HEK293 (cell line): Measurements from ENCODE around the gene MAPKAPK5.

Source experiments
- CTCF ChIA-PET: fragments of 350-600 bp; formaldehyde crosslinking; extraction: SDS; loops from one replicate; lab custom pipeline; 2021; ENCODE audit warnings: antibody characterized with exemption; lab: Yijun Ruan, JAX
- POLR2A ChIA-PET: fragments of 300-600 bp; formaldehyde crosslinking; extraction: SDS; loops from one replicate; lab custom pipeline; 2020; ENCODE audit warnings: antibody characterized with exemption, inconsistent platforms; lab: Yijun Ruan, JAX
- H3K27ac ChIP-seq: fragments of 200-500 bp; sonication (Bioruptor generic); 2 replicates; pipeline ENCODE4 v1.5.1; 2014; ENCODE audit warnings: low read depth, low read length, control low read depth, inconsistent platforms; ENCODE audit errors: extremely low read depth
- H3K36me3 ChIP-seq, 2 experiments: fragments of 200-500 bp in 1 of 2; sonication (Bioruptor generic) in 1 of 2; 1 replicate in 1 of 2; 2 replicates in 1 of 2; pipeline ENCODE4 v1.5.1; 2014 to 2017; ENCODE audit warnings: inconsistent platforms in 2 of 2, low read length in 2 of 2; ENCODE audit not compliant: control insufficient read depth in 2 of 2, insufficient read depth in 1 of 2
- H3K4me1 ChIP-seq: fragments of 200-500 bp; sonication (Bioruptor generic); 2 replicates; pipeline ENCODE4 v1.5.1; 2014; ENCODE audit warnings: mild to moderate bottlenecking, low read length, inconsistent platforms; ENCODE audit not compliant: control insufficient read depth, insufficient read depth
- H3K4me3 ChIP-seq: 2 replicates; pipeline ENCODE4 v1.5.1; 2011; ENCODE audit warnings: low read depth, mild to moderate bottlenecking, control low read depth, low read length, moderate library complexity
- H3K9me3 ChIP-seq: fragments of 200-500 bp; sonication (Bioruptor generic); 2 replicates; pipeline ENCODE4 v1.5.1; 2014; ENCODE audit warnings: low read depth, low read length, inconsistent platforms; ENCODE audit not compliant: control insufficient read depth, insufficient read depth
- KLF17 ChIP-seq: fragments of 450-650 bp; formaldehyde crosslinking; IDR thresholded peaks from 2 replicates; pipeline ENCODE4 v1.5.1; 2016; ENCODE audit warnings: missing biosample characterization, missing genetic modification characterization
- KLF9 ChIP-seq: fragments of 450-650 bp; formaldehyde crosslinking; IDR thresholded peaks from 2 replicates; pipeline ENCODE4 v1.5.1; 2016; ENCODE audit warnings: missing biosample characterization, missing genetic modification characterization, low read depth
- MYNN ChIP-seq: fragments of 450-650 bp; formaldehyde crosslinking; IDR thresholded peaks from 2 replicates; pipeline ENCODE4 v1.5.1; 2016; ENCODE audit warnings: missing biosample characterization, missing genetic modification characterization, borderline replicate concordance
- PRDM1 ChIP-seq: fragments of 450-650 bp; formaldehyde crosslinking; IDR thresholded peaks from 2 replicates; pipeline ENCODE4; 2016; ENCODE audit warnings: missing biosample characterization, missing genetic modification characterization
- PRDM6 ChIP-seq: fragments of 450-650 bp; formaldehyde crosslinking; IDR thresholded peaks from 2 replicates; pipeline ENCODE4 v1.5.1; 2017; ENCODE audit warnings: missing biosample characterization, missing genetic modification characterization
- ZFP41 ChIP-seq: fragments of 450-650 bp; formaldehyde crosslinking; IDR thresholded peaks from 2 replicates; pipeline ENCODE4 v1.5.1; 2016; ENCODE audit warnings: missing biosample characterization, missing genetic modification characterization, borderline replicate concordance
- ZNF174 ChIP-seq: fragments of 450-650 bp; formaldehyde crosslinking; IDR thresholded peaks from 2 replicates; pipeline ENCODE4 v1.5.0; 2017; ENCODE audit warnings: missing biosample characterization, mild to moderate bottlenecking, missing genetic modification characterization
- ZNF274 ChIP-seq, 2 experiments: fragments of 200-500 bp in 1 of 2; fragments of 450-650 bp in 1 of 2; sonication (Bioruptor generic) in 1 of 2; formaldehyde crosslinking in 1 of 2; IDR thresholded peaks; 2 replicates each; pipeline versions ENCODE4 v1.5.1 to v1.6.1; 2014 to 2016; ENCODE audit warnings: borderline replicate concordance in 1 of 2, inconsistent platforms in 1 of 2, low read length in 1 of 2, missing biosample characterization in 1 of 2, missing genetic modification characterization in 1 of 2
- ZNF302 ChIP-seq: fragments of 450-650 bp; formaldehyde crosslinking; IDR thresholded peaks from 2 replicates; pipeline ENCODE4 v1.5.1; 2016; ENCODE audit warnings: missing biosample characterization, missing genetic modification characterization, low read depth
- ZNF398 ChIP-seq: fragments of 450-650 bp; formaldehyde crosslinking; IDR thresholded peaks from 2 replicates; pipeline ENCODE4 v1.5.1; 2017; ENCODE audit warnings: missing biosample characterization, missing genetic modification characterization
- ZNF560 ChIP-seq: fragments of 450-650 bp; formaldehyde crosslinking; IDR thresholded peaks from 2 replicates; pipeline ENCODE4 v1.5.1; 2017; ENCODE audit warnings: missing biosample characterization, missing genetic modification characterization, borderline replicate concordance
- ZNF610 ChIP-seq: fragments of 450-650 bp; formaldehyde crosslinking; IDR thresholded peaks from 2 replicates; pipeline ENCODE4 v1.5.1; 2016; ENCODE audit warnings: missing biosample characterization, missing genetic modification characterization, borderline replicate concordance
- ZNF776 ChIP-seq: fragments of 450-650 bp; formaldehyde crosslinking; IDR thresholded peaks from 2 replicates; pipeline ENCODE4 v1.5.0; 2017; ENCODE audit warnings: missing biosample characterization, missing genetic modification characterization, borderline replicate concordance

The MAPKAPK5 gene

GRCh38 chr12:111864913-111865312, 22.9 kb downstream of the MAPKAPK5 start (continued):
- no peak for TF ChIP-seq ZNF302 (tag by site-specific recombination)
- no peak for TF ChIP-seq KLF17

GRCh38 chr12:111867531-111867930, 25.5 kb downstream of the MAPKAPK5 start:
- H3K4me1 ChIP-seq = no peaks in the 10 kb centered on the region
- H3K9me3 ChIP-seq = no peaks in the 10 kb centered on the region
- H3K27ac ChIP-seq = no peak overlapping the region
- H3K36me3 ChIP-seq = peaks cover 46 to 70% of the 10 kb centered on the region in 2 experiments
- CTCF ChIA-PET = no interaction called here
- POLR2A ChIA-PET = interaction anchor here (1.6 kb wide), 1 partner anchor 26 kb away, joined by 6 read pairs; the partner anchor contains the start of gene MAPKAPK5
- TF ChIP-seq KLF9 (tag by site-specific recombination) (no peak), ZNF398 (tag by site-specific recombination) (peak; percentile 51; the same call in 1 of the 2 replicates), MYNN (tag by site-specific recombination) (no peak), ZNF776 (tag by site-specific recombination) (no peak), ZNF174 (no peak), ZFP41 (tag by site-specific recombination) (no peak), PRDM1 (tag by site-specific recombination) (peak; percentile 50; the same call in 1 of the 2 replicates), ZNF274 (IDR thresholded peaks at IDR 0.05; ENCODE audit: low read length) (no peak), ZNF274 (tag by site-specific recombination; IDR thresholded peaks at IDR 0.05; ENCODE audit: borderline replicate concordance) (no peak)
- H3K4me3 ChIP-seq = no peak overlapping the region

- Histone ChIP-seq H3K4me3 (no peak overlapping the region), H3K27ac (no peak overlapping the region), H3K4me1 (no peaks in the 10 kb centered on the region), H3K9me3 (no peaks in the 10 kb centered on the region), H3K36me3 (peaks cover 60 to 79% of the 10 kb centered on the region in 2 experiments)
- CTCF ChIA-PET = interaction anchor here (0.6 kb wide), 2 partner anchors 60 to 175 kb away, joined by 3 read pairs; no protein-coding TSS in a partner anchor
- POLR2A ChIA-PET = interaction anchor here (0.6 to 1.6 kb wide), 2 partner anchors 27 to 53 kb away, joined by 3 to 6 read pairs; partner anchors contain the start of gene MAPKAPK5
- TF ChIP-seq ZNF560 = no peak
- 0 out of 2 replicates have a peak, but pooled peaks have one; percentile 4 for TF ChIP-seq PRDM6
- no peak for TF ChIP-seq ZNF610 (tag by site-specific recombination)
Observed at GRCh38 chr12:111868676-111869588, 26.9 kb downstream of the MAPKAPK5 start.
